ENCODE results near the gene PKDCC.
A peak's percentile ranks its signal among the peaks of the same experiment; 100 is the strongest.

The PKDCC gene

DNA sequence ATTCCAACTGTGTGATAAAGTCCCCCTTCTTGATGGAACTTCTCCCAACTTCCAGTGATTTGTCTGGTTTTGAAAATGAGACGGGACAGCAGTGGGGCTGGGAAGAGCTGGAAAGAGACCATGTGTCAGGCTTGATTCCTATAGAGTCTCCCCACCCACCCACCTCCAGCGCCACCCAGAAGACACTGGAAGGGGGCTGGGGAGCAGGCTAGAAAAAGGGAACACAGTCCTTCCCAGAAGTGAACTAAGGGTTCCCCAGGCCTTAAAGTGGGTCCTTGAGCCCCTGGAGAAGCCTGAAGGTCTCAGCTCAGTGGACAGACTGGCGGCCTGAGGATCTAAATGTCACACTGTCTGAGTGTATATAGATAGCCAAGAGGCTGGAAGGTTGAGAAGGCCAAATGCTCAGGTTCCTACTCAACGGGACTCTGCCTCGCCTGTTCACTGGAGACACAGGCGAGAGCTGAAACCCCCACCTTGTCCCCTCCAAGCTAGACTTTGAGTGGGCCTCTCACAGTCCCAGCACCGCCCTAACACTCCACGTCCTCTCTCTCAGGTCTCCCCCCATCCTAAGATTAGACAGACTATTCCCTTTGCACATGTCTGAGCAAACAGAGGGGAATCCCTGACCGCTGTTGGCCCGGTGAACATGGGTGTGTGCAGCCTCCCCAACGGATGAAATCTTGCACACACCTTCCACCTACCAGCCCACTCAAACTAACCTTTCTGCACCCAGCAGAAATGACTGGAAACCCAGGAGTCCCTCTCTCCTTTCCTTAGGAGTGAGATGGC lies 1.6 kb downstream of the PKDCC start:
- peak; percentile 20 for FAIRE-seq
- DNase-seq (ENCODE audit: low spot score) = no peak

DNA sequence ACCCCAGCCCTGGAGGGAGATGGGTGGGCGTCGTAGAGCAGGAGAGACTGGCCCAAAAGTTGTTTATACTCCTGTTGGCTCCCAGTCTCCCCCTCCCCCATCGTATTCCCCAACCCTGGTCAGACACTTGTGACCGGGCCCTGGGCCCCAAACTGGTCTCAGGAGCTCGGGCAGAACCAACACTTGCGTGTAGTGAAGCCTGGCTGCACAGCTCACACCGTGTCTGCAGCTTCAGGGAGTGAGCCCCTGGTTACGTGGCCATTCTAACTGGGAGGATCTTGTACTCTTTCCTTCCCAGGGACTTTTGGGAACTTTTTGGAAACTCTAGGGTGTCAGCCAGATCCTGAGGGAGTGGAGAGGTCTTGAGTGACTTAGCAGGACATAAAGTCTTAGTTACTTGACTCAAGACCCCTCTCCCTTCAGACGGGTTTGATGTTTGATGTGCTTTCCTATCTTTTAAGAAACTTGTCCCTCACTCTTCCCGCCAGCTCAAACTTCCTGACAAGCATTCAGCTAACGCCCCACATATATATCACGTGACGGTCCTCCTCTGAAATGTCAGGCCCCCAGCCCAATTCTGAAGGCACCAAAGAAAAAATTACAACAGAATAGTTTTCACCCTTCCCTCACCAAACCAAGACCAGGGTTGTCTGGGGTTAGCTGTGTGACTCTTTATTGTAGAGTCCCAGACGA lies 2.3 kb downstream of the PKDCC start:
- DNase-seq (ENCODE audit: low spot score) (no peak), FAIRE-seq (no peak)

DNA sequence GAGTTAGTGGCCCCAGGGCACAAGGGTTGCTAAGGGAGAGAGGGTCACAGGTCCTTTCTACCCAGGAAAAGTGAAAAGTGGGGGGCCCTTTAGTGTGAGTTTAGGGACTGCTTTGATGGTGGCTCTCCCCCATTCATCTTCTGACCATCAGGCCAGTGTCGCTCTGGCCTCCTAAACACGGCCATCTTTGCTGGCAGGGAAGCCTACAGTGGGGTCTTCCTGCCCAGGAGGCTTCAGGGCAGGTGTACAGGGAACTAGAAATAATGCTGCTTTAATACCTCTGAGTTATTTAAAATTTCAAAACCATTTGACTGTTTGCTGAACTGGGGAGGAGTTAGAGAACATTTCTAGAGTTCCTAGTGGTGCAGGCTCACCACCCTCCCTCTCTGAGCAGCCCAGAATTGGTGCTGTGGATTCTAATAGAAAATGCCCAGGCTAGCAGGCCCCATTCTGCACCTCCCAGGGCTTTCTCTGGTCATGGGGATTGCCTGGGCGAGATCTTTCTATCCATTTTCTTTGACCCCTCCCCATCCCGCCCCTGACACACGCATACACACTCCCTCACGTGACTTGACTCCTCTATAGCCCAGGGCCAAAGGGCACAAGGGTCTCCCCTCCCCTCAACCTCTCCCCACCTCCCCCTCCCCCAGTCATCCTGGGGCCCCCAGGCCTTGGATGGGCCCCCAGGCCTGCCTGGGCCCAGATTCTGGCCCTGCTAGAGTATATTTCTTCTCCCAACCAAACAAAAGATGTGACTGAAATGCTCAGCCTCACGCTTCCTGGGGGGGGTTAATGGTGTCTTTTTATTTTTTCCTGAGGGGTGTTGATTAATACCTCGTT lies 3.1 kb downstream of the PKDCC start:
- no peak for FAIRE-seq

DNA sequence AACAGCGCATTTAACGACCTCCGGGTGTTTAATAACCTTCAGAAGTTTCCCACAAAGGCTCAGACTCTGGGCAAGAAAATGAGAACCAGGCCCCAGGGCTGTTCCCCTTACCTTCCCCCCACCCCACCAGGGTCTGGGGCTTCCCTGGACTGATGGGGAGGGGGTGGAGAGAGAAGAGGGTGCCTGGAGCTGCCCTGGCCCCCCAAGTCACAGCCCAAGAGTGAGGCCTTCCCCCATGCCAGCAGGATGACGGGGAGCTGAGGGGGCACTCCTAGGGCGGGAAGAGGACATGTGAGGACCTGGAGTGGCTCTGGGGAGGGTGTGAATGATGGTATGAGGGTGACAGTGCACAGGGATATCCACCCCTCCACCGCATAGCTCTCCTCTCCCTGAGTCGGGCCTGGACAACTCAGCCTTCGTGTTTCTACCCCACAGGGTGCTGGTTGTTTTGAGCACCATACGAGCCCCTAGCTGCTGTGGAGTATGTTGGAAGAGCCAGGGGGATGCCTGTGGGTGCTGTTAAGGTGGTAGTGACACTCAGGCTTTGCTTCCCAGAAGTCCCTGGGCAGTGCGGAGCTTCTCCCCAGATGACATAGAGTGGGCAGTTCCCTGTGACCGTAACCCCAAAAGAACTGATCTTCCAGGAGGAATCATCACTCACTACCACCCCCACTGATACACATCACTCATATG lies 3.9 kb downstream of the PKDCC start:
- DNase-seq (ENCODE audit: low spot score) = no peak
- FAIRE-seq = peak; percentile 69

More for the DNA sequence above, 3.1 kb downstream of the PKDCC start:
- DNase-seq (ENCODE audit: low spot score) = no peak

DNA sequence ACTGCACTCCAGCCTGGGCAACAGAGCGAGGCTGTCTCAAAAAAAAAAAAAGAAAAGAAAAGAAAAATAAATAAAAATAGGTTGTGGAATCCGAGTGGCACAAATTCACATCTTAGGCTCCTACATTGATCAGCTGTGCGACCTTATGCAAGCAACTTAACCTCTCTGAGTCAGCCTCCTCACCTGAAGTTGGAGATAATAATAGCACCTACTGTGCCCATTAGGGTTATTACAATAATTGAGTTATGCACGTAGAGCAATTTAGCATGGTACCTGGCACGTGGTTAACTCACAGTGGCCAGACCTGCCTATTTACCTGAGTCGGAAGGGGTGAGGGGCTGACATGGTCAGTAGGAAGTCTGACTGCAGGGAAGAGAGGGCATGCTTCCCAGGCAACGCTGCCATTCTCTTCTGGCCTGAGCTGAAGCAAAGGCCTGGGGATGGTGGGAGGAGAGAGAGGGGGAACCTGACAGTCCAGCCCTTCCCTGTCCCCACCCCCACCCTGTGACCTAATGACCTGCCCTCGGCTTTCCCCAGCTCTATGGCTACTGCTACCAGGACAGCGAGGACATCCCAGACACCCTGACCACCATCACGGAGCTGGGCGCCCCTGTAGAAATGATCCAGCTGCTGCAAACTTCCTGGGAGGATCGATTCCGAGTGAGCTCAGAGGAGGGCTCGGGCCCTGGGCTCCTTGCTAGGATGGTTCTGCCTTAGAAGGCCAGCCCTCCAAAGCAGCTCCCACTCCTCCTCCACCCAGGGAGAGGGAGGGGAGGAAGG lies 5.1 kb downstream of the PKDCC start:
- FAIRE-seq (no peak), DNase-seq (ENCODE audit: low spot score) (no peak)

DNA sequence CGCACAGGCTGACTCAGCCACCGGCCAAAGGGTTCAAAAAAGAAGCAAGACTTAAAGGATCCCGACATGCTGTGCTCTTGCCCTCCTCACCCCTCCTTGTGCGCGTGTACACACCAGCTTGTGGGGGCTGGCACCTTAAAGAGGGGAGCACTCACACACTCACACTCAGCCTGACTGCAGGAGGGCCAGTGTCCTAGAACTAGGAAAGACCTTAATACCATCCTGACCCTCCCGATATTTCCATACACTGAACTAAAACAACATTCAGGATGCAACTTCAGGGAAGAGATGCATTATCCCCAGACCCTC lies 5.6 kb downstream of the PKDCC start:
- FAIRE-seq = no peak
- no peak for DNase-seq (ENCODE audit: low spot score)

DNA sequence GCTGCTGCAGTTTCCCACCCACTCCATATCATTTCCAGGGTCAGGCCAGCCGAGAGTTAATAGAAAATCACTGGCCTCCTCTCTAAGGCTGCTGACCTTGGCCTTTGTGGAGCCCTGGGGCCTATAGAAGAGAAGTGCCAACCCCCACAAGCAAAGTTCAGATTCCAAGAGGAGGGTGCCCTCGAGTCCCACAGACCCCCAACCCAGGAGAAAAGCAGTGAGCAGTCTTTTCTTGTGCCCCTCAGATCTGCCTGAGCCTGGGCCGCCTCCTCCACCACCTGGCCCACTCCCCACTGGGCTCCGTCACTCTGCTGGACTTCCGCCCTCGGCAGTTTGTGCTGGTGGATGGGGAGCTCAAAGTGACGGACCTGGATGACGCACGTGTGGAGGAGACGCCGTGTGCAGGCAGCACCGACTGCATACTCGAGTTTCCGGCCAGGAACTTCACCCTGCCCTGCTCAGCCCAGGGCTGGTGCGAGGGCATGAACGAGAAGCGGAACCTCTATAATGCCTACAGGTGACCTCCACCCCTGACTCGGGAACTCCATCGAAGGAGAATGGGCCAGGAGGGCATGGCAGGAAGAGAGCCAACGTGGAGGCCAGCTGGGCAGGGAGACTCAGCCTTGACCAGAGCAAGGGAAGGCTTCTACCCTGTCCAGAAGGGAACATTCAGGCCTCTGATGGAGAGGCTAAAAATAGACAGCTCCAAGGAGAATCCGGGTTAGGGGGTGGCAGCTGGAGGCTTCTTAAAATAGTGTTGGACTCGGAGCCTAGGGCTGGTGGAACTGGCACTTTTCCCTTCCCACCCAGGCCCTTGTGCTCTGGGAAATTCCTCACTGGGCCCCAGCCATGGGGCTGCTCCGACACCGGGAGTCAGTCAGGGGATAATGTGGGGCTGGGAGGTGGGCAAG lies 6.2 kb downstream of the PKDCC start:
- no peak for FAIRE-seq

DNA sequence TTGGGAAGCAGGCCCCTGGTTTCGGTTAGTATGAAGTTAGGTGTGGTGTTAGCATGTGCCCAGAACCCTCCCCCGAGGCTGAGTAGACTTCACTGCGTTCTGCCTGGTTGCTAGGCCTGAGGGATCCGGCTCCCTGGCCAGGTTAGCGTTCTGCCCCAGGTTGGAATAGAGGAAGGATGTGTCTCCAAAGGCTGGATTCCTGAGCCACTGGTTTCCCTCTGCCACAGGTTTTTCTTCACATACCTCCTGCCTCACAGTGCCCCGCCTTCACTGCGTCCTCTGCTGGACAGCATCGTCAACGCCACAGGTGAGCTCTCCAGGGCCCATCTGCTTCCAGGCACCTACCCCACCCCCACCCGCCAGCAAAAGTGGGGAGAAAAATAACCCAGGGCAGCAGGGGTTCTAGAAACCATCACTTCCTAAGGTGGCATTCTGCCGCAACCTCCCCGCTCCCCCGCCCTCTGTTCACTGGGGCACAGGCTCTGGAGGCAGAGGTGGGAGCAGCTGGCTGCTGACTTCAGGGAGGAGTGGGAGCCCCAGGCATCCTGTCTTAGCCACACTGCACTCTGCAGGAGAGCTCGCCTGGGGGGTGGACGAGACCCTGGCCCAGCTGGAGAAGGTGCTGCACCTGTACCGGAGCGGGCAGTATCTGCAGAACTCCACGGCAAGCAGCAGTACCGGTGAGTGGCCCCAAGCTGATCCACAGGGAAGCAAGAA lies 7.1 kb downstream of the PKDCC start:
- FAIRE-seq (no peak), DNase-seq (ENCODE audit: low spot score) (no peak)

More for the DNA sequence above, 6.2 kb downstream of the PKDCC start:
- no peak for DNase-seq (ENCODE audit: low spot score)

DNA sequence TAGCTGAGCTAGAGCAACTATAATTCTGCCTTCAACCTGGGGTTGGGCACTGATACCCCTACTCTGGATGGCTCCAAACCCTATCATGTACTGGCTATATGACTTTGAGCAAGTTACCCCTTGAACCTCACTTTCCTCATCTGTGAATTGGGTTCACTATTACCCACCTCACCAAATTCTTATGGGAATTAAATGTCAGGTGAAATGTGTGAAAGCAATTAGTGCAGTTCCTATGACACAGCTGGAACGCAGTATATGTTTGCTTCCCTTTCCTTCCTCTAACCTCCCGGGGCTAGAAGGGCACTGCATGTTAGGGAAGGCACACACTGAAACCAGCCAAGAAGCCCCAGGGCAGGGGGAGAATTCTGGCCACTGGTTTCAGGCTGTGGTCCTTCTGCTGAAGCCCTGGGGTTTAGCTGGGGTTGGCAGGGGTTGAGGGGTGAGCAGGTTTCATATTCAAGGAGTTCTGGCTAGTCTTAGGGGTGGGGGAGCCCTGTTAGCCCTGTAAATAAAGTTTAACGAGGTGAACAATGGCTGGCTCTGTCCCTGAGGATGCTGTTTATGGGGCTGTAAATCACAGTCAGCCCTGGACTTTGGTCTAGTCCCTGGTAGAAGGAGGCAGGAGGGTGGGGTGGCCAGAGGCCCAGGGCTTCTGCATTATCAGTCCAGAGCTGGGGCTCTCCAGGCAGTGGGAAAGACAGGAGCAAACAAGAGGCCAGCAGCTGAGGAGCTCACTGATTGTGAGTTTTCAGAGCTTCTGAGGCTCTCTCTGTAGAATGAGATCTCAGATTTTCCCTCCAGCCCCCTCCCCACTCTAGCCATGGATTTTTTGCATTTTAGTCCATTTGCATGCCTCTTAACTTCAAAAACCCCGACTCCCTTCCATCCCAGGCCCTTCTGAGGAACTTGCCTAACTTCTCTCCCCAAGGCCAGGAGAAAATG lies 8.0 kb downstream of the PKDCC start:
- FAIRE-seq (no peak), DNase-seq (ENCODE audit: low spot score) (no peak)

DNA sequence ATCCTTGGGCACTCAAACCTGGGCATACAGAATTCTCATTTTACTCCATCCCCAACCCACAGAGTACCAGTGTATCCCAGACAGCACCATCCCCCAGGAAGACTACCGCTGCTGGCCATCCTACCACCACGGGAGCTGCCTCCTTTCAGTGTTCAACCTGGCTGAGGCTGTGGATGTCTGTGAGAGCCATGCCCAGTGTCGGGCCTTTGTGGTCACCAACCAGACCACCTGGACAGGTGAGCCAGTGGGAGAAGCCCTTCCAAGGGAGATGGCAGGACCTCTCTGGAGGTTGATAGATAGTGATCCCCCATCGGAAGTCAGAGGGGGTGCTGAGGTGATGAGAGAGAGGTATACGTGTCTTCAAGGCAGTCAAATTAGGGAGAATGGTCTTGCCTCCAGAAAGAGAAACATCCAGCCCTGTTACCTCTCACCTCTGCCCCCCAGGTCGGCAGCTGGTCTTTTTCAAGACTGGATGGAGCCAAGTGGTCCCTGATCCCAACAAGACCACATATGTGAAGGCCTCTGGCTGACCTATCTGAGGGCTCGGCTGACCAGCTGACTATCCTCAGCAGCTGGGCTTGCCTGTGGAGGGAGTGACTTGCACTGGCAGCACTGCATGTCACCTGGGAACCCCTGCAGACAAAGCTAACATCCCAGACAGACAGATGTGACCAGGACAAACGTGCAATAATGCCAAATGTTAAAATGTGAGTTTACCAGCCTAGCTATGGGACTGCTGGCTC lies 9.5 kb downstream of the PKDCC start:
- DNase-seq (ENCODE audit: low spot score) (no peak), FAIRE-seq (peak; percentile 68)

DNA sequence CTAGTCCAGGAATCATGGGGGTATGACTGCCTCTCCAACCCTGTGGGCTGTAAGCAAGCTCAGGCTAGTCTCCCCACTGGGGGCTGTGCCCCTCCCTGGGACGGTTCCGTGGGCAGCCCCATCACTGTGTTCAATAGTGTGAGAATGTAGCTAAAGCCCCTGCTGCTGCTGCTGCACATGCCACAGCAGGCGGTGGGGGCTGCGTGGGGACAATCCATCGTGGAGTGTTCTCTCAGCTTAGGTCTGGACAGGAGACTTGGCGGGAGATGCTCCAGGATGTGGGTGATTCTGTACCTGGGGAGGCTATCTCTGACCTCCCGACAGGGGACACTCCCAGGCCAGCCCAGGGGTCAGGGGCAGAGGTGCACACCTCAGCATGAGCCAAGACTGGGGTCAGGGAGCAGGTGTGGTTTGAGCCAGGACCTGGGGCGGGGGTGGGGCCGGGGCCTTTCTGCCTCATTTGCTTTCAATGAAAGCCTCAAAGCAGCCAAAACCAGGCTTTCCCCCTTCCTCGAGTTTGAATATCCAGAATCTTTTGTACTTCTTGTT lies 10.2 kb downstream of the PKDCC start:
- FAIRE-seq (no peak), DNase-seq (ENCODE audit: low spot score) (no peak)

DNA sequence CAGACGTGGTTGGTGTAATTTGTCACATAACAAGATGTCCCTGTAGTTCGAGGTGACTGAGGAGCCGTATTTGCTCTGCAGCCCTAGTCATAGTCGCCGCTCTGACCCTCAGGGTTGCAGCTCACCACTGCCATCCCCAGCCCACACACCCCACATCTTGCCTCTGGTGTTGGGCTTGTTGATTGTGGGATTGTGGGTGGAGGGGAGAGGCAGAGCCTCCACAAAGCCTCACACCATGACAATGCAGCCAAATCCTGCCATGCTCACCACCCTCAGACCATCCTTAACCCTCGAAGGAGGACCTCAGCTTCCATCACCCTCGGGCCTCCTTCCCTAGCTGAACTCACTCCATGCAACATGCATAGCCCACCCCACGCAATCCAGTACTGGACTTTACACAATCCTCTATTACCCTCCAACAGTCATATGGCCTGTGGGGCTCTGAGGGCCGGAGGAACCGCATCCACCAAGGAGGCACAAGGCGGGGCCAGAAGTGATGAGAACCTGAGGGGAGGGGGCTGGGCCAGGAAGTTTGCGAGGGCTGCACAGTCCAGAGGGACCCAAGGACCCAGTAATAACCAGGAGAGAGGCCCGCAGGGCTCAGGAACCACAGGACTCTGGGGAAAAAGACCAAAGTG lies 11.6 kb downstream of the PKDCC start:
- FAIRE-seq = no peak
- no peak for DNase-seq (ENCODE audit: low spot score)

DNA sequence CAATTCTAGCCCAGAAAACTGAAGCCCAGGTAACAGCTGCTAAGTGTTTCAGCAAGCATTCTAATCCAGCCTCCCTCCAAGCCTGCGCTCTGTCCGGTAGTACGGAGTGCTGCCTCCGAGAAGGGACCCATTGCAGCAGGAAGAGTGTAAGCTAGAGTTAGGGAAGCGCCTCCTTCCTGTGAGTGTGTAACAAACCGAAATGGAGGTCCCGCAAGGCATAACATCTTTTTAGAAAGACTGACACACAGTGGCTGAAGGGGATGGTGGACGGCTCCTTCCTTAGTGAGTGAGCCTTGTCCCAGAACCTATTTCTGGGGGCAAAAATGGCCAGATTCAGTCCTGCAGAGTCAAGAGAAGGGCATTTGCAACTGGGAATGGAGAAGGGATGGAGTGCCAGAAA lies 12.2 kb downstream of the PKDCC start:
- no peak for FAIRE-seq
- no peak for DNase-seq (ENCODE audit: low spot score)

DNA sequence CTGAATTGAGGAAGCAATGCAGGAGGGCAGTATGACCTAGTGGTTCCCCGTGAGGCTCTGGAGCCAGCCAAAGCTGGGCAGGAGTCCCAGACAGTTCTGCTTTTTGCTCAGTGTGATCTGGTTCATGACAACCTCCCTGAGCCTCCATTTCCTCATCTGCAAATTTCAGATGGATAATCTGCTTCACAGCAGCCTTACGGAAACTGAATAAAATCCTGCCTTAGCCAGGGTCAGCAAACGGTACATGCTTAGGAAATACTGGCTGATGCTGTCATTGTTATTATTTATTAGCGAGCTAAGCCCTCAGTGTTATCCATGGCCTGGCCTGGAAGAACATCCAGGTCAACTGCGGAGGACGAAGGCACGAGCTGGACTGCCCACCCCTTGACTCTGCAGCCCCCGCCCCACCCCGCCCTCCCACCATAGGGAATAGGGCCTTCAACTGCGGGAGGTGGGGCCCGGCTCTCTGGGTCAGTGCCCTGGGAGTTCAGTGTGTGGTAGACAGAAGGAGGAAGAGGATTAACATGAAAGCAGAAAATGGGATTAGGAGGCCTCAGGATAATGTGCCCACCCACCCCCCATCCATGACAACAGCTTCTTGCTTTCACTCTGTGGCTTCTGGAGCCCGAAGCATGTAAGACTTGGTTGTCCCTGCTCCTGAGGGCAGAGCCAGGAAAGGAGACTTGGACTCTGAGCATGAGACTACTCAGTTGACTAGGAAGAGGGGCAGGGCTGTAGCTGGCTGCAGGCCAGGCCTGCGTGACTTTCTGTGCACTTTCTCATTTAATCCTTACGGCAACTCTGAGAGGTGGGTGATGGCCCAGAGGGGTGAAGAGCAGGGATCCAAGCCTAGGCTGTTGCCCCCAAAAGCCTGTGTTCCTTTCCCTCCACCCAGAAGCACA lies 13.1 kb downstream of the PKDCC start:
- FAIRE-seq (no peak), DNase-seq (ENCODE audit: low spot score) (no peak)

DNA sequence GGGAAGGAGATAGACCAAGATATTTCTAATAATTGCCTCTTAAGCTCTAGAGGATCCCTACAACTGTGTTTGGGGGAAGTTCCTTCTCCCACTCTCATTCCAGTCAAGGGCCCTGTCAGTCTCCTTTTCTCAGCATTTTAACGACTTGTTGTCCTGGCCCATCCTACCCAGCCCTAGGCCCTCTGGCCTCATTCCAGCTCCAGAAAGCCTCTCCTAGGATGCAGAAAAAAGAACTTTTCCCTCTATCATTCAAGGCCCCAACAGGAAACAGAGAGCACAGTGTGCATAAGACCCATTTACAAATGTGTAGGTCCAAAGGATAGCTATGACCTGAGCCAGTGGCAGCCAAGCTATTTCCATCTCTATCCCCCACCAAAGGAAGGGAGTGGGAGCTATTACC lies 14.0 kb downstream of the PKDCC start:
- FAIRE-seq (no peak), DNase-seq (ENCODE audit: low spot score) (no peak)

All from urothelium cell line (cell line).